H1 (cell line): ENCODE data around the gene FAM221B. TPM values are rescaled to one million over a fixed set of nuclear protein-coding genes. Genes with fewer than 3 reads are reported as not detected.
A peak's percentile ranks its signal among the peaks of the same experiment; 100 is the strongest.

Source experiments
- CTCF ChIA-PET: fragments of 300-600 bp; sonication (Branson Sonifier 250); formaldehyde crosslinking; loops from one replicate; lab custom pipeline; 2021; ENCODE audit not compliant: partially characterized antibody; lab: Charles Lee
- POLR2A ChIA-PET: fragments of 300-600 bp; sonication (Branson Sonifier 250); formaldehyde crosslinking; loops from one replicate; lab custom pipeline; 2021; ENCODE audit warnings: inconsistent platforms; ENCODE audit not compliant: partially characterized antibody; lab: Charles Lee
- DNase-seq, 2 experiments: peaks; one replicate each; pipeline versions ENCODE4 v3.0.0 to v3.0.0-alpha.2; 2010 to 2022; ENCODE audit warnings: low spot score in 2 of 2, low read depth in 1 of 2, mixed read lengths in 1 of 2
- FAIRE-seq: peaks from 2 replicates; lab custom pipeline; 2011; peaks lifted over from hg19 to GRCh38; lab: Jason Lieb, UNC
- H2AFZ ChIP-seq: 2 replicates; pipeline ENCODE4 v1.8.1; 2012; ENCODE audit warnings: low read length, inconsistent platforms
- H2AK5ac ChIP-seq: 2 replicates; pipeline ENCODE4 v1.6.1; 2013; ENCODE audit warnings: low read depth, low read length
- H2BK120ac ChIP-seq: replicated peaks from 2 replicates; pipeline ENCODE3; 2013; ENCODE audit warnings: low read depth, low read length, inconsistent platforms
- H2BK12ac ChIP-seq: 2 replicates; pipeline ENCODE4 v1.6.1; 2013; ENCODE audit warnings: low read depth, low read length
- H2BK15ac ChIP-seq: 2 replicates; pipeline ENCODE4 v1.6.1; 2013; ENCODE audit warnings: low read length
- H2BK20ac ChIP-seq: 2 replicates; pipeline ENCODE4 v1.6.1; 2013; ENCODE audit warnings: low read length
- H2BK5ac ChIP-seq: 2 replicates; pipeline ENCODE4 v1.6.1; 2013; ENCODE audit warnings: low read depth, low read length
- H3K14ac ChIP-seq: 2 replicates; pipeline ENCODE4 v1.6.1; 2013; ENCODE audit warnings: inconsistent platforms; ENCODE audit not compliant: insufficient read length
- H3K18ac ChIP-seq: 2 replicates; pipeline ENCODE4 v1.6.1; 2013; ENCODE audit warnings: low read length; ENCODE audit errors: extremely low read depth
- H3K23ac ChIP-seq: 2 replicates; pipeline ENCODE4 v1.6.1; 2013; ENCODE audit warnings: inconsistent platforms; ENCODE audit not compliant: insufficient read length
- H3K23me2 ChIP-seq: 2 replicates; pipeline ENCODE4 v1.6.1; 2013; ENCODE audit warnings: low read depth, low read length
- H3K27ac ChIP-seq: 2 replicates; pipeline ENCODE4 v1.6.1; 2011; ENCODE audit warnings: low read depth, low read length, inconsistent platforms
- H3K27me3 ChIP-seq, 4 experiments: replicated peaks in 1 of 4; 1 replicate in 1 of 4; 2 replicates in 3 of 4; pipeline versions ENCODE4 v1.6.1 to v1.8.1; 2011 to 2013; ENCODE audit warnings: low read length in 3 of 4, mild to moderate bottlenecking in 3 of 4, inconsistent platforms in 2 of 4, mixed read lengths in 2 of 4, moderate library complexity in 1 of 4; ENCODE audit not compliant: control insufficient read depth in 3 of 4, insufficient read depth in 3 of 4; ENCODE audit errors: extremely low read depth in 1 of 4
- H3K36me3 ChIP-seq, 4 experiments: 2 replicates each; pipeline versions ENCODE4 v1.6.1 to v1.8.1; 2011 to 2013; ENCODE audit warnings: mild to moderate bottlenecking in 4 of 4, low read length in 3 of 4, moderate library complexity in 2 of 4, control low read depth in 1 of 4, inconsistent platforms in 1 of 4; ENCODE audit not compliant: insufficient read depth in 4 of 4, control insufficient read depth in 2 of 4
- H3K4ac ChIP-seq: replicated peaks from 2 replicates; pipeline ENCODE3; 2013; ENCODE audit warnings: low read length, low read depth, mixed read lengths, inconsistent platforms; ENCODE audit not compliant: insufficient read length
- H3K4me1 ChIP-seq, 4 experiments: replicated peaks in 1 of 4; 1 replicate in 1 of 4; 2 replicates in 3 of 4; pipeline versions ENCODE4 v1.6.1 to v1.8.1; 2011 to 2013; ENCODE audit warnings: low read length in 3 of 4, inconsistent platforms in 2 of 4, mixed read lengths in 1 of 4; ENCODE audit not compliant: insufficient read depth in 4 of 4, control insufficient read depth in 3 of 4
- H3K4me2 ChIP-seq, 2 experiments: 2 replicates each; pipeline versions ENCODE4 v1.6.1 to v1.8.1; 2011 to 2013; ENCODE audit warnings: low read depth in 2 of 2, low read length in 2 of 2, control low read depth in 1 of 2, inconsistent platforms in 1 of 2, mild to moderate bottlenecking in 1 of 2; ENCODE audit not compliant: insufficient read depth in 1 of 2
- H3K4me3 ChIP-seq, 4 experiments: fragments of 200-600, 300-600 bp in 1 of 4; sonication (generic), shearing (Covaris generic), sonication (Bioruptor Twin) in 1 of 4; 2 replicates each; pipeline versions ENCODE4 v1.5.1 to v1.8.1; 2011 to 2016; ENCODE audit warnings: low read length in 4 of 4, low read depth in 3 of 4, control low read depth in 2 of 4, inconsistent platforms in 2 of 4, mild to moderate bottlenecking in 2 of 4, mixed read lengths in 1 of 4, moderate library complexity in 1 of 4; ENCODE audit not compliant: insufficient read depth in 2 of 4; ENCODE audit errors: extremely low read depth in 1 of 4
- H3K56ac ChIP-seq: replicated peaks from 2 replicates; pipeline ENCODE3; 2013; ENCODE audit warnings: low read depth, mild to moderate bottlenecking, mixed read lengths, low read length, inconsistent platforms; ENCODE audit not compliant: insufficient read length
- H3K79me1 ChIP-seq: 2 replicates; pipeline ENCODE4 v1.6.1; 2013; ENCODE audit warnings: low read depth, low read length, control low read depth
- H3K79me2 ChIP-seq, 2 experiments: 2 replicates each; pipeline versions ENCODE4 v1.6.1 to v1.8.1; 2012 to 2013; ENCODE audit warnings: low read length in 2 of 2, mild to moderate bottlenecking in 2 of 2, inconsistent platforms in 1 of 2; ENCODE audit not compliant: insufficient read depth in 2 of 2, control insufficient read depth in 1 of 2
- H3K9ac ChIP-seq, 4 experiments: replicated peaks in 1 of 4; 1 replicate in 1 of 4; 2 replicates in 3 of 4; pipeline versions ENCODE4 v1.6.1 to v1.8.1; 2011 to 2013; ENCODE audit warnings: low read depth in 3 of 4, low read length in 3 of 4, control low read depth in 2 of 4, mild to moderate bottlenecking in 2 of 4, moderate library complexity in 2 of 4, inconsistent platforms in 1 of 4; ENCODE audit errors: extremely low read depth in 1 of 4
- H3K9me3 ChIP-seq, 2 experiments: 2 replicates each; pipeline versions ENCODE4 v1.6.1 to v1.8.1; 2012 to 2013; ENCODE audit warnings: mild to moderate bottlenecking in 2 of 2, moderate library complexity in 2 of 2, control low read depth in 1 of 2, inconsistent platforms in 1 of 2, low read depth in 1 of 2, low read length in 1 of 2, mixed read lengths in 1 of 2; ENCODE audit not compliant: insufficient read depth in 2 of 2
- H4K20me1 ChIP-seq, 2 experiments: replicated peaks in 1 of 2; 2 replicates each; pipeline versions ENCODE3 to v1.8.1; 2011 to 2013; ENCODE audit warnings: inconsistent platforms in 2 of 2, low read length in 2 of 2, mild to moderate bottlenecking in 1 of 2; ENCODE audit not compliant: insufficient read depth in 2 of 2, control insufficient read depth in 1 of 2
- H4K5ac ChIP-seq: 2 replicates; pipeline ENCODE4 v1.6.1; 2013; ENCODE audit warnings: low read length, low read depth, mixed read lengths, inconsistent platforms; ENCODE audit not compliant: insufficient read length
- H4K8ac ChIP-seq: 2 replicates; pipeline ENCODE4 v1.8.0; 2013; ENCODE audit warnings: mild to moderate bottlenecking, moderate library complexity, low read length, inconsistent platforms; ENCODE audit not compliant: insufficient read depth; ENCODE audit errors: extremely low read depth
- H4K91ac ChIP-seq: replicated peaks from 2 replicates; pipeline ENCODE3; 2013; ENCODE audit warnings: low read length, mixed read lengths, inconsistent platforms; ENCODE audit not compliant: insufficient read length
- ATF3 ChIP-seq: IDR thresholded peaks from 2 replicates; pipeline ENCODE4 v1.6.1; 2011; ENCODE audit warnings: low read depth, mild to moderate bottlenecking, low read length; ENCODE audit not compliant: insufficient read depth
- BACH1 ChIP-seq: IDR thresholded peaks from 2 replicates; pipeline ENCODE4 v1.6.1; 2012; ENCODE audit warnings: low read length, improper control_type of control experiment
- BRCA1 ChIP-seq: IDR thresholded peaks from 2 replicates; pipeline ENCODE4 v1.6.1; 2012; ENCODE audit warnings: low read depth, low read length, improper control_type of control experiment
- HDAC6 ChIP-seq: IDR thresholded peaks from one replicate; pipeline ENCODE4 v1.7.1; 2012; ENCODE audit warnings: low read depth, mild to moderate bottlenecking, inconsistent platforms, low read length, moderate library complexity
- KDM4A ChIP-seq: IDR thresholded peaks from one replicate; pipeline ENCODE4 v1.7.1; 2012; ENCODE audit warnings: low read depth, mild to moderate bottlenecking, moderate library complexity, low read length, inconsistent platforms; ENCODE audit not compliant: severe bottlenecking
- POLR2A ChIP-seq, 2 experiments: IDR thresholded peaks; 1 replicate in 1 of 2; 2 replicates in 1 of 2; pipeline ENCODE4 v1.6.1; 2011; ENCODE audit warnings: low read depth in 2 of 2, low read length in 2 of 2, mild to moderate bottlenecking in 2 of 2; ENCODE audit errors: control extremely low read depth in 1 of 2
- SIX5 ChIP-seq: IDR thresholded peaks from 2 replicates; pipeline ENCODE4 v1.6.1; 2011; ENCODE audit warnings: mild to moderate bottlenecking, low read depth, low read length
- WGBS, 2 experiments: shearing (Covaris generic) in 1 of 2; methylation state at CpG; one replicate each; pipeline versions ENCODE4 v1.1.6 to v1.1.7; 2013 to 2015; ENCODE audit warnings: low lambda C conversion rate in 2 of 2, mixed read lengths in 2 of 2, inconsistent platforms in 1 of 2, low coverage in 1 of 2, missing lambda C conversion rate in 1 of 2; ENCODE audit not compliant: insufficient replicate concordance in 2 of 2, insufficient coverage in 1 of 2, insufficient read length in 1 of 2; ENCODE audit errors: extremely low coverage in 1 of 2, missing lambda C conversion rate in 1 of 2; 5-methylcytosine and 5-hydroxymethylcytosine counted together
- polyA plus RNA-seq, 7 experiments: library from polyadenylated mRNA; depleted of rRNA in 3 of 7; stranded (reverse) in 5 of 7; unstranded in 2 of 7; fragments of >200 nt in 5 of 7; fragments of 200-250 nt in 2 of 7; gene quantifications; 1 replicate in 5 of 7; 2 replicates in 1 of 7; 4 replicates in 1 of 7; pipeline versions ENCODE4 v1.2.1 to v1.2.3, GENCODE V29; 2011 to 2013; ENCODE audit warnings: missing spikeins in 2 of 7, mixed read lengths in 2 of 7
- total RNA-seq: library from RNA; stranded (reverse); fragmentation: NEBNext Ultra II Directional; extraction: Animal tissue kit (Norgen Biotek cat#: 25700); gene quantifications from 2 replicates; pipeline ENCODE4 v1.2.1, GENCODE V29; 2021

FAM221B gene
- total and polyA plus RNA-seq, 2 of the 8 experiments (the other 6 are each of a cell fraction or from before 2014, with no cell fraction given): not detected

GRCh38 chr9:35856882-35857281, 28.4 kb upstream of the FAM221B start:
- 86% methylated on average over 5 of the region's 5 CpGs; no CpG with 5 or more reads in 1 of the 2 experiments for WGBS, 2 experiments
- POLR2A ChIA-PET: interaction anchor here (0.6 to 3.0 kb wide), 5 partner anchors 7 to 1613 kb away, joined by 3 to 14 read pairs (median 4); no protein-coding TSS in a partner anchor
- no peaks in the 10 kb centered on the region for H3K79me2 ChIP-seq
- no peak overlapping the region for H4K91ac ChIP-seq
- H3K79me1 ChIP-seq: no peaks in the 10 kb centered on the region
- H4K20me1 ChIP-seq: peaks cover 0 to 2% of the 10 kb centered on the region in 2 experiments
- no peak overlapping the region for H3K56ac ChIP-seq
- no peak overlapping the region for H2BK120ac ChIP-seq
- TF ChIP-seq HDAC6: no peak
- no peak for TF ChIP-seq ATF3
- TF ChIP-seq KDM4A: no peak
- TF ChIP-seq SIX5: no peak
- no peak for TF ChIP-seq POLR2A (IDR thresholded peaks at IDR 0.05; ENCODE audit: control extremely low read depth in 1 of 2, low read depth in 2 of 2, low read length in 2 of 2)
- no peak for TF ChIP-seq BACH1
- no peak for TF ChIP-seq BRCA1
- no peaks in the 10 kb centered on the region for H3K9me3 ChIP-seq
- CTCF ChIA-PET: interaction anchor here (0.5 to 5.9 kb wide), 10 partner anchors 13 to 478 kb away, joined by 3 to 31 read pairs (median 8); no protein-coding TSS in a partner anchor
- H3K27ac ChIP-seq: no peak overlapping the region
- no peak overlapping the region for H2BK20ac ChIP-seq
- no peaks in the 10 kb centered on the region; the same call in 1 of the 2 replicates for H3K23me2 ChIP-seq
- no peak overlapping the region for H3K4ac ChIP-seq
- no peak overlapping the region for H2BK12ac ChIP-seq
- H3K14ac ChIP-seq: no peak overlapping the region
- peaks cover 0 to 4% (median 1%) of the 10 kb centered on the region in 4 experiments; a peak in 2 of 8 replicates for H3K36me3 ChIP-seq
- H3K27me3 ChIP-seq: no peaks in the 10 kb centered on the region
- no peak overlapping the region for H2AK5ac ChIP-seq
- H3K23ac ChIP-seq: no peak overlapping the region
- H3K4me3 ChIP-seq: no peak overlapping the region
- H3K4me2 ChIP-seq: no peak overlapping the region
- no peak overlapping the region for H2BK15ac ChIP-seq
- DNase-seq: peak in 1 of 2 experiments; percentile 17
- FAIRE-seq: no peak
- H4K8ac ChIP-seq: no peak overlapping the region
- H3K4me1 ChIP-seq: no peaks in the 10 kb centered on the region
- no peak overlapping the region for H2AFZ ChIP-seq
- no peak overlapping the region for H3K18ac ChIP-seq
- H3K9ac ChIP-seq: no peak overlapping the region
- H2BK5ac ChIP-seq: no peak overlapping the region
- H4K5ac ChIP-seq: no peak overlapping the region
